ENCODE measurements around the gene OTX1.
A peak's percentile ranks its signal among the peaks of the same experiment; 100 is the strongest.
"Not testable (repeated sequence)": the region's sequence is repeated elsewhere in the genome, so short reads cannot be mapped to it uniquely, and the experiment has no call there.

OTX1 gene

GRCh38 chr2:63058921-63059792 lies 8.5 kb downstream of the OTX1 start:
- DNase-seq (ENCODE audit: low read depth in 1 of 2, low spot score in 1 of 2), result peak in 1 of 2 donors; percentile 0

GRCh38 chr2:63059793-63060471 lies 9.3 kb downstream of the OTX1 start:
- no peak for DNase-seq (ENCODE audit: low read depth in 1 of 2, low spot score in 1 of 2)

DNA sequence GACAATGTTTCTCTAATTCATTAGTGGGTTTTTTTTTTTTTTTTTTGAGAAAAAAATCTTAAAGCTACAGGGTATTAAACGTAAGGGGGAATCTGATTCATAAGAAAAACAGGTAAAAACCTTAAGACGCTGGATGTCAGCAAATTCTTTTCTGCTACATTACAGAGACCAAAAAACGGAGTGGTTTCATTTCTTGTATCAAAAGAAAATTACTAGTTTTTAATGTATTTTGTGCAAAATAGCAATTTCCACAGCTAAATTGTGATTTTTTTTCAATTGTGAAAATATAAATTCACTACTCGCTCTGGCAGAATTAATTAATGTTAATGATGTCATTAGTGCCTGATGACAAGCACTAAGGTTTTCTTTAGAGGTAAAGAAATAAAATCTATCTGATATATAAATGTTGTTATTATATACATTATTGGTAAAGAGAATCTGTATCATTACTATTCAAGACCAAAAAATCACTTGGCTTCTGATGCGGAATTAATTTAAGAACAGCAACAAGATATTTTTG lies 9.9 kb downstream of the OTX1 start:
- no peak for DNase-seq (ENCODE audit: low read depth in 1 of 2, low spot score in 1 of 2)

DNA sequence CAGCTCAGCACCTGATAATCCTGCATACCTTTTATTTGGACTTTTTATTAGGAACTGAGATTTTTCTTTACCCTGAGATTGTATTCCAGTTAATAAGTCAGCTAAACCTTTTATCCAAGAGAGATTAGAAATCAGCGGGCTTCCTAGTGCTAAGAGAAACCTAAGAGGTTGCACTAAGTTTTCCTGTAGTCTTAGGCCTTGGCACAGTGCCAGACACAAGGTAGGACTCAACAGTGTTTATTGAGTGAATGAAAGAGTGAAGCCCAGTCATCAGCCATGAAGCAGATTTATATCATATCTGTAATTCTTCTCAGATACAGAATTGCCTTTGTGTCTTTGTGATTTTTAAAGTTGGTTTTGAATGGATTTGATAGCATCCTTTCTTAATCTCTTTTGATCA lies 13.6 kb downstream of the OTX1 start:
- DNase-seq (ENCODE audit: low read depth in 1 of 2, low spot score in 1 of 2), result no peak

- DNase-seq (ENCODE audit: low read depth in 1 of 2, low spot score in 1 of 2), result no peak
These were observed 14.0 kb downstream of the OTX1 start for GRCh38 chr2:63064661-63065060.

DNA sequence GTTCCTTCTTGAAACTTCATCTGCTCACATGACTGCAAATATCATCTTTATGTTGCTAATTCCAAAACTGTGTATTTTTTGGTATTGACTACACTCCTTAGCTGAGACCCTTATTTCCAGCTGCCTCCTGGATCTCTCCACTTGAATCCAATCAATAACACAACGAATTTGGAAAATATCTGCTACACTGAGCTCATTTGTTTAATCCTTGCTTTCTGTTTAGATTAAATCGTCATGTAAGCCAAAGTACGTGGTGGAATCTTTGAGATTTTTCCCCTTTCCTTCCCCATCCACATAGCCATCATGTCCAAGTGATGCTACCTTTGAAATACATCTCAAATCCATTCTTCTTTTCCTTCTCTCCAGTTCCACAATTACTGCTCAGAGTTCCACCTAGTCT lies 15.6 kb downstream of the OTX1 start:
- DNase-seq (ENCODE audit: low read depth in 1 of 2, low spot score in 1 of 2), result no peak

DNA sequence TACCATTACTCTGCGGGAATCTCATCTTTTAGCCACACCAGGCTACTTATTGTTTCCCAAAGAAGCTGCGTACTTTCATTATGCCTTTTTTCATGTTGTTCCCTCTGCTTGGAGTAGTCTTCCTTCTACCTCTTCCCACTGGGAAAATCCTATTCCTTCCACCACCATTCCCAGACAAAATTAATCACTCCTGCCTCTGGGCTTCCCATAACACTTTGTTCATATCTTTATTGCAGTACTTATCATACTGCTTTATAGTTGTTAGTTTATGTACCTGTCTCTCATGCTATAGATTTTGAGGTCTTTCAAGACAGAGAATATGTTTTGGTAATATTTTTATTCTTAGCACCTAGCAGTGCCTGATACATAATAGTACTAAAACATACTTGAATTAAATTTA lies 16.2 kb downstream of the OTX1 start:
- no peak for DNase-seq (ENCODE audit: low read depth in 1 of 2, low spot score in 1 of 2)

- no peak for DNase-seq (ENCODE audit: low read depth in 1 of 2, low spot score in 1 of 2)
These were observed 21.0 kb downstream of the OTX1 start for GRCh38 chr2:63071664-63072063.

- no peak for DNase-seq (ENCODE audit: low read depth in 1 of 2, low spot score in 1 of 2)
These were observed 23.4 kb downstream of the OTX1 start for GRCh38 chr2:63073994-63074393.

GRCh38 chr2:63074399-63074798 lies 23.8 kb downstream of the OTX1 start:
- DNase-seq (ENCODE audit: low read depth in 1 of 2, low spot score in 1 of 2), result not testable (repeated sequence)

- DNase-seq (ENCODE audit: low read depth in 1 of 2, low spot score in 1 of 2), result no peak
These were observed 28.4 kb downstream of the OTX1 start for GRCh38 chr2:63078852-63079606.

GRCh38 chr2:63081404-63081803 lies 30.8 kb downstream of the OTX1 start:
- DNase-seq (ENCODE audit: low read depth in 1 of 2, low spot score in 1 of 2), result no peak

DNA sequence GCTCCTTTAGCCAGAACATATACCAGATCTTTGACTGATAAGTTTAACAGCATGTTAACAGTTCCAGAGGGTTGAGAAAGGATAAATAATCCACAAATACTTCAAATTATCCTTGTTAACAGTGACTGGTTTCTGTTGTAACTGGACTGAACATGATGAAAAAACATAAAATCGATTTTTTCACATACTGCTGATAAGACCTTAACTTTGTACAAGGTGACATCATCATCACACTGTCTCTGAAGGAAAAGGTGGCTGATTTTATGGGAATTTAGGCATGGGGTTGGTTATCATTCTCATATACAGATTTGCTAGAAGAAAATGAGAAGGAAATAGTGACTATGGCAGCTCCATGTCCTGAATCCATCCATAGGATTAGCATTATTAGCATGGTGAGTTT lies 36.1 kb downstream of the OTX1 start:
- no peak for DNase-seq (ENCODE audit: low read depth in 1 of 2, low spot score in 1 of 2)

DNA sequence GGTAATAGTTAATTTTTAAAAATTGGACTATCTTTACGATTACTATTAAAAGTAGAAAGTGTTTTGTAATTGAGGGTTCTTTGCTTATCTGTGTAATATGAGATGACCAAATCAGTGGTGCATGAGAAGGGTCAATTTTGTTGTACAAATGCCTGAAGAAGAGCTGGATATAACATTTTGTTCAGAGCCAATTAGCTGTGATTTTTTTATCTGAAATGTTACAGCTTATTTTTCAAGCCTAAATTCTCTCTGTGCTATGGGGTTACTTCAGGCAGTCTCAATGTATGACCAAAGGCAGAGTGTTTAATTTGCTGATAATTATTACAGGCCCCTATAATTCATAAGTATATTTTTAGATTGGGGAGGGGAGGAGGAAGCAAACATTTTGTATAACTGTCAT lies 41.8 kb downstream of the OTX1 start:
- no peak for DNase-seq (ENCODE audit: low read depth in 1 of 2, low spot score in 1 of 2)

- DNase-seq (ENCODE audit: low read depth in 1 of 2, low spot score in 1 of 2), result no peak
These were observed 42.2 kb downstream of the OTX1 start for GRCh38 chr2:63092857-63093256.

DNA sequence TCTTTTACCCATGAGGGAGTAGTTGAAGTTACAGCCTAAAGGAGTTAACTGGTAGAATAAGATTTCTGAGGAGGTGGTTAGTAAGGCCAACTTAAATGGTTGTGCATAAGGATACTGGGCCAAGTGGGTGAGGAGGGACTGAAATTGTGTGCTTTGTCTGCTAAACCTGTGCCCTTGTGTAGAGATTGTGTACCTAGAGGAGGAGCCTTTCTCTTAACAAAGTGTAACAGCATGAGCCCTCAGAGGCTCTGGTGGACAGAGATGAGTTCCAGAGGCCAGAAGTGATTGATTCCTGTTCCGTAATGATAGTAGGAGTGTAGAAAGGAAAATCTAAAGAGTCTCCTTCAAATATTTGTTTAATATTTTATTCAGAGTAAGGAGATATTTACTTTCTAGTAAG lies 42.9 kb downstream of the OTX1 start:
- no peak for DNase-seq (ENCODE audit: low read depth in 1 of 2, low spot score in 1 of 2)

DNA sequence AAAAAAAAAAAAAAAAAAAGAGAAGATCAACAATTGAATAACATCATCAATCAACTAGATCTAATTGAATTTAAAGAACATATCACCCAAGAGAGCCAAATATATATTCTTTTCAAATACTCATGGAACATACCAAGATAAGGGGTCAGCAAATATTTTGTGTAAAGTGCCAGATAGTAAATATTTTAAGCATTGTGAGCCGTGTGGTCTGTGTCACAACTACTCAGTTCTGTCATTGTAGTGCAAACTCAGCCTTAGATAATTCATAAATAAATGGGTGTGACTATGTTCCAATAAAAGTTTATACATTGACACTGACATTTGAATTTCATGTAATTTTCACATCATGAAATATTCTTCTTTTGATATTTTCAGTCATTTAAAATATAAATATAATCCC lies 45.9 kb downstream of the OTX1 start:
- no peak for DNase-seq (ENCODE audit: low read depth in 1 of 2, low spot score in 1 of 2)

DNA sequence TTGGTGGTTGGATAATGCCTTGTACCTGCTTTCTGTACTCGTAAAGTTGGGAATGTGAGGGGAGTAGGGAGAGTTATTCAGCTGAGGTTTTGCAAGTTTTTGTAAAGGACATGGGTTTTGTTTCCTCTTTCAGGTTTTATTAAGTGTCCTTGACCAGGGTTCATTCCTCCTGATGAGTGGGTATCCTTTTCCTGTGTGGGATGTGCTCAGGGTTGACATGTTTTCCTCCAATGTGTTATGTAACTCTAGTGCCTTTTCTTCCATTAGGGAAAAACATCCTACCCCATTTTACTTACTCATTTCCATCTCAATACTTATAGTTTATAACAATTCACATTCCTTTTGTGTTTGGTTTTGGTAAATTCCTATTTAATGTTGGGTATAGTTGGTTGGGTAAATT lies 48.4 kb downstream of the OTX1 start:
- no peak for DNase-seq (ENCODE audit: low read depth in 1 of 2, low spot score in 1 of 2)

GRCh38 chr2:63101954-63102353 lies 51.3 kb downstream of the OTX1 start:
- no peak for DNase-seq (ENCODE audit: low read depth in 1 of 2, low spot score in 1 of 2)

DNA sequence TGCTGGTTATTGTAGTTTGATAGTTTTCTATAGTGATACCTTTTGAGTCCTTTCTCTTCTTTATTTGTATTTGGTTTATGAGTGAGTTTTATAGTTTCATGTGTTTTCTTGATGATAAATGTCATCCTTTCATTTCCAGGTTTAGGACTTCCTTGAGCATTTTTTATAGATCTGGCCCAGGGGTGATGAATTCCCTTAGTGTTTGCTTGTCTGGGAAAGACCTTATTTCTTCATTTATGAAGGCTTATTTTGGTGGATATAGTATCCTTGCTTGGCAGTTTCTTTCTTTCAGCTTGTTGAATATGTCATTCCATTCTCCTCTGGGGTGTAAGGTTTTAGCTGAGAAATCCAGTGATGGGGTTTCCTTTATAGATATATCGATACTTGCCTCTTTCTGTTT lies 53.9 kb downstream of the OTX1 start:
- DNase-seq (ENCODE audit: low read depth in 1 of 2, low spot score in 1 of 2), result no peak
